Activated CD8-positive, alpha-beta memory T cell treated with anti-CD3 and anti-CD28 coated beads for 4 hours (primary cell): ENCODE data around the gene SLC31A1.
"Not testable (repeated sequence)": the region's sequence is repeated elsewhere in the genome, so short reads cannot be mapped to it uniquely, and the experiment has no call there.

Source experiments
- DNase-seq, 2 donors: peaks; one replicate each; pipeline ENCODE4 v3.0.0-alpha.2; 2020; ENCODE audit warnings: low read depth in 2 of 2

The SLC31A1 gene

GRCh38 chr9:113220467-113221002 is 809 bp upstream of the SLC31A1 start:
- DNase-seq = no peak

GRCh38 chr9:113221800-113222481 is 597 bp downstream of the SLC31A1 start:
- no peak for DNase-seq

- no peak for DNase-seq
Measured at GRCh38 chr9:113222482-113222841, 1.1 kb downstream of the SLC31A1 start.

DNA sequence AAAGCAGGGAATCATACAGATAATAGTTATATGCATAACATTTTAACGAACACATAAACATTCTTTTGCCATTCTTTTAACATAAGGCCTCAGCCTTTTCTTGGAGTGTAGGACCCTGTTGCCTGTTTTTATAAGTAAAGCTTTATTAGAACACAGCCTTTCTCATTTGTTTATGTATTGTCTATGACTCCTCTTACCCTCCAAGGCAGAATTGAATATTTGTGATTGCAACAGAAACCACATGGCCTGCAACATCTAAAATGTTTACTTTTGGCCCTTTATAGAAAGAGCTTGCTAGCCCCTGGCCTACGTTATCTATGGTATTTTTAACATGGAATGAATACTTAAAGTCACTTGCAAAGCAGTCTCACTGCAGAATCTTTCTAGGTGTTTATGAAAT is 2.6 kb downstream of the SLC31A1 start:
- no peak for DNase-seq

DNA sequence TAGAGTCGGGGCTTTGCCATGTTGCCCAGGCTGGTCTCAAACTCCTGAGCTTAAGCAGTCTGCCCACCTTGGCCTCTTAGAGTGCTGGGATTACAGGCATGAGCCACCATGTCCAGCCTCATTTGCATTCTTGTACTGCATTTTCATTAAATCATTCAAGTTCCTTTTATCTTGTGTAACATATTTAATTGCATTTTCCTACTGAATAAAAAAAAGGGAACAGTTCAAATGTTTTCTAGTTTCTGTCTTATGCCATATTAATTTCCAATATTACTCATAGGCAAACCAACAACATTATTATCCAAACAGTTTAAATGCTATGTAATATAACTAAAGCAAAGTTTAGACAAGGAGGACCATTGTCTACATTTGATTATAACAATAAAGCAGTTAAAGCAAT is 6.1 kb downstream of the SLC31A1 start:
- no peak for DNase-seq

DNA sequence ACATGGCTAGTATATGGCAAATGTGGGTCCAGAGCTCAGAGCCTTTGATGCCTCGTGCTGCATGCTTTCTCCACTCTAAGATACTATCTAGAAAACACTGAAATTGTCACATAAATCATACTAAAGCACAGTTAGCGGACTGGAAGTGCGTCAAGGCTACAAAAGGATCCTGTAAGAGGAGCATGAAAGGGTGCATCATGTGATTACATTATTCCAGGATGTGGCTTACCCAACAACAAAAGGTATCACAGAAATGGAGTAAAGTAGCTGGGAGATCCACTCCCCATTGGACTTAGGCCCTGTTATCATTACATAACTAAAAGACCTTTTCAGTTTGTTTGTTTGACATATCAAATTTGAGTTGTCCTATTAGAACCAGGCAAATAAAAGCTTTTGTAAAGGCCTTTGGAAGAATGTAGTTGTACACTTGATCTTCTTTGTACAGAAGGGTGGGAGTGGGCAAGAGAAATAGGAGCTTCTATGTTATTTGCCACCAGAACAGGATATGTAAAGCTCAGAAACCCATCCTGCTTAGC is 6.9 kb downstream of the SLC31A1 start:
- no peak for DNase-seq

GRCh38 chr9:113231701-113232100 is 10.4 kb downstream of the SLC31A1 start:
- no peak for DNase-seq

DNA sequence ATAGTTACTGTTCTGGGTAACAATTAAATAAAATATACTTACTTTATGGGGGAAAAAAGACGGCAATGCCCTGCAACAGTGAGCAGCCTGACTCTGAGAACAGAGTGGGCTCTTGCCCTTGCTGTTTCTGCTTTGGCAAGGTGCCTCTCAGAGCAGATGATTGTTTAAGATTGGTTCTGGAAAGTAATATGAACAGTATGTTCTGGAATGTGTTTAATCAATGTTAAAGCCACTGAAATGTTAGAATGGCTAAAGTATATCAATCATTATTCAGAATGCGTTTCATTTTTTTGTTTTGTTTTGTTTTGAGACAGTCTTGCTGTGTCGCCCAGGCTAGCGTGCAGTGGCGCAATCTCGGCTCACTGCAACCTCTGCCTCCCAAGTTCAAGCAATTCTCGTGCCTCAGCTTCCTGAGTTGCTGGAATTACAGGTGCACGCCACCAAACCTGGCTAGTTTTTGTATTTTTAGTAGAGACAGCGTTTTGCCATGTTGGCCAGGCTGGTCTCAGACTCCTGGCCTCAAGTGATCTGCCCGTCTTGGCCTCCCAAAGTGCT is 14.4 kb downstream of the SLC31A1 start:
- not testable (repeated sequence) for DNase-seq

- DNase-seq = no peak
Measured at GRCh38 chr9:113237026-113237425, 15.7 kb downstream of the SLC31A1 start.

DNA sequence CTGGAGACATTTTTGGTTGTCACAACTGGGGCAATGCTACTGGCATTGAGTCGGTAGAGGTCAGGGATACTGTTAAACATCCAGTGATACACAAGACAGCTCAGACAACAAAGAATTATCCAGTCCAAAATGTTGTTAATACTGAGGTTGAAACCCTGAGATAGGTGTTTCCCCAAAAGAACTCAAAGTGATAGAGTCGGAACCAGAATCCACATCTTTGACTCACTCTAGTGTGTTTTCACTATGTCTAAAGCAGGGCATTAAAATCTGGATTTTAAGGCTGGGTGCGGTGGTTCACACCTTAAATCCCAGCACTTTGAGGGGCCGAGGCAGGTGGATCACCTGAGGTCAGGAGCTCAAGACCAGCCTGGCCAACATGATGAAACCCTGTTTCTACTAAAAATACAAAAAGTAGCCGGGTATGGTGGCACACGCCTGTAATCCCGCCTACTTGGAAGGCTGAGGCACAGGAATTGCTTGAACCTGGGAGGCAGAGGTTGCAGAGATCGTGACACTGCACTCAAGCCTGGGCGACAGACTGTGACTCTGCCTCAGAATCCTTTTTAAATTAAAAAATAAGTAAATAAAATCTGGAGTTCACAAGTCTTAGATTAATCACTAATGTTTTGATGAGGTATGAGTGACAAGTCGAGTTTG is 17.0 kb downstream of the SLC31A1 start:
- DNase-seq = no peak

DNA sequence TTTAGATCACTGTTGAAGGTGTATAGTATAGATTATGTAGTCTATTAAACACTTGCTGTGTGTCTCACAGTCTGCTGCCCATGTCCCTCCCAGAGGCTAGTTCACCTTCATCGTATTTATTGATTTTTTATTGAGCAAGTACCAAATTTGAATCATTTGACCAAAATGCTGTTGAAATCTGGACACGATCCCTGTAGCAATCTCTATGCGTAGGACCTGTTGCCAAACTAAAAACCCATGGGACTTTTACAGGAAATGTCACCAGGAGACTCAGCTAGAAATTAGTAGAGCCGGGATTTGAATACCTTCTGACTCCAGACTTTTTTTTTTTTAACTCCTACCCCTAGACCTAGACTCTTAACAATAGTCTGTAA is 17.5 kb downstream of the SLC31A1 start:
- no peak for DNase-seq

GRCh38 chr9:113241161-113241560 is 19.8 kb downstream of the SLC31A1 start:
- no peak for DNase-seq

- no peak for DNase-seq
Measured at GRCh38 chr9:113244556-113244955, 23.2 kb downstream of the SLC31A1 start.

DNA sequence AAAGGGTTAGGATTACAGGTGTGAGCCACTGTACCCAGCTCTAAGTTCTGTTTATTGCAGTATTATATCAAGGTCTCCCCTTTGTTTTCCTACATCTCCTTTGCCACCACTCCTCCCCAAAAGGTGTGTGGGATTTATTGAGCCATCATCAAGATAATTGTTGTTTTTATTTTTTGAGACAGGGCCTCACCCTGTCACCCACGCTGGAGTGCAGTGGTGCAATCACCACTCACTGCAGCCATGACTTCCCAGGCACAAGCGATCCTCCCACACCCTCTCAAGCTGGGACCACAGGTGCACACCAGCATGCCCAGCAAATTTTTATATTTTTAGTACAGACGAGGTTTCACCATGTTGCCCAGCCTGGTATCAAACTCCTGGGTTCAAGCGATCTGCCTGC is 24.6 kb downstream of the SLC31A1 start:
- DNase-seq = no peak

DNA sequence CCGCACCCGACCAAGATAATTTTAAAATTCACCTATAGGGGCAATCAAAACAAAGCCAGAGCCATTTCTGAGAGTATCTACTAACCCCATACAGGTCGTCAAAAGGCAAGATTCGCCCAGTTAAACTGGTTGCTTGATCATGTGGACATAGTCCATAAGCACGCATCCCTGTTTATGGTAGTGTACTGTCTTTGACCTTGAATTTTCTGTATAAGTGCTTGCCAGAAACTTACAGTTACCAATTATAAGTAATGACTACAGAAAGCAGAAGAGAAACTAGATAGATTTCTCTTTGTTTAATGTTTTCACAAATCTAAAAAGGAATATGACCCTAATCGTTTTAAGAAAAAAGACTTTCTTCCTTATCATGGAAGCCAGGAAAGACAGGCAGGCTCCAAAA is 25.6 kb downstream of the SLC31A1 start:
- no peak for DNase-seq

GRCh38 chr9:113247640-113248039 is 26.3 kb downstream of the SLC31A1 start:
- DNase-seq = no peak

GRCh38 chr9:113249661-113250060 is 28.3 kb downstream of the SLC31A1 start:
- not testable (repeated sequence) for DNase-seq

GRCh38 chr9:113250807-113251206 is 29.5 kb downstream of the SLC31A1 start:
- DNase-seq = no peak

DNA sequence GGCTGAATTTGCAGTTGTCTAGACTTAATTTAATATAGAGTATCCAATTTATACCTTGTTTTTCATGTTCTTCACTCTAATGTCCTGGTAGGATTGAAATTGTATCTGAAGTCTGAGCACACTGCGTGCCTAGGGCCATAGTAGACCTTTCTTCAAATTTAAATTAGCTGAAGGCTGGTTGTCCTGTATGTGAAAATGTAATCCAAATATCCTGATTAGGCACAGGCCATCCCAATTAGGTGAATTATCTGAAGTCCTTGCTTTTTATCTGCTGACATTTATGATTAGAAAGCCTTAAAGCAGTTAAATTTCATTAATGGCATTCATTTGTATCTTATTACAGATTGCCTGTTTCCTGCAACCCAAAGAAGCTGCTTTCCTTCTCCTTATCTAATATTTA is 33.6 kb downstream of the SLC31A1 start:
- no peak for DNase-seq

- DNase-seq = no peak
Measured at GRCh38 chr9:113255438-113255837, 34.1 kb downstream of the SLC31A1 start.

DNA sequence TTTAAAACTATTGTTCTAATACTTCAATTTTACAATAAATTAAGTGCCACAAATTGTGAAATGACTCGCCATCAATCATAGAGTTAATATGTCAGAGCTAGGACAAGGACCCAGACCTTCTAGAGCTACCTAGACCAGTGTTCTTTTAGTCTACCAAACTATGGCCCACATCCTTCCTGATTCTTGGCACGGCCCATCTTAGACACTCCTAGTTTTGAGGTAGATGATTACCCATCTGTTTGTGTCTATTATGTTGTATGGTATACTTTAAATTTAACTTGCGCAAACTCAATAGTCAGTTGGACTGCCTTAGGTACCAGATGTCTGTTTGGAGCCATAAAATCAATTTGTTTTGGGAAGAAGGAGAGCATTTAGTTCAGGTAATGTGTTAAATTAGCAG is 36.5 kb downstream of the SLC31A1 start:
- no peak for DNase-seq

DNA sequence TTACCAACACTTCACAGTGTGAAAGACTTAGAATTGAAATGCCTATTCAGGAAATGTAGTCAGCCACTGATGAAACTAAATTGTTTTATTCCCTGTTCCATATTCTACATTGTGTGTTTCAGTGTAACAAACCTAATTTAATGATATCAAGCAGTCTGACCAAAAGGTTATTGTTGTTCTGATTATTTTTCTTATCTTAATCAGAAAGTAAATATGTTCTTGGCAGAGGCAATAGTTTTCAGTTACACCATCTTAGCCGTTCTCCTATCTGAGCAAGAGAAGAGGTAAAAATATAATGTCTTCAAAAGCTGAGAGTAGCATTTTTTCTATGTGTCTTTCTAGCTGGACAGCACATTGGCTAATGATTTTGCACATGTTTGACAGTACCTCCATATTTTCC is 36.9 kb downstream of the SLC31A1 start:
- no peak for DNase-seq
